K562 (cell line): ENCODE data around the gene HLF. TPM values are rescaled to one million over a fixed set of nuclear protein-coding genes. Genes with fewer than 3 reads are reported as not detected.

Source experiments
- E2F1 ChIP-seq: sonication (generic); formaldehyde crosslinking; IDR thresholded peaks from 2 replicates; pipeline ENCODE4 v1.8.1; 2023; ENCODE audit warnings: mild to moderate bottlenecking, missing genetic modification reagents, moderate library complexity
- E2F3 ChIP-seq: fragments of 250-450 bp; sonication (Bioruptor Pico); IDR thresholded peaks from 2 replicates; pipeline ENCODE4 v1.4.0; 2020; ENCODE audit warnings: mild to moderate bottlenecking
- ETS2 ChIP-seq: IDR thresholded peaks from 2 replicates; pipeline ENCODE4 v1.6.1; 2016; ENCODE audit warnings: borderline replicate concordance, missing genetic modification characterization, mild to moderate bottlenecking, moderate library complexity, missing compliant biosample characterization; ENCODE audit not compliant: poor library complexity, severe bottlenecking
- MBD1 ChIP-seq: fragments of 250-450 bp; sonication (Bioruptor Pico); IDR thresholded peaks from 2 replicates; pipeline ENCODE4 v1.8.0; 2022; ENCODE audit warnings: inconsistent platforms
- PML ChIP-seq: IDR thresholded peaks from 2 replicates; pipeline ENCODE4 v1.6.1; 2012; ENCODE audit warnings: low read length, inconsistent platforms
- RBM25 ChIP-seq: fragments of 200-400 bp; formaldehyde crosslinking; IDR thresholded peaks from 2 replicates; pipeline ENCODE4 v1.6.1; 2018; ENCODE audit warnings: low read length, low read depth, moderate library complexity; ENCODE audit not compliant: severe bottlenecking
- RFX7 ChIP-seq: fragments of 250-450 bp; sonication (Bioruptor Pico); IDR thresholded peaks from 2 replicates; pipeline ENCODE4 v1.5.1; 2021; ENCODE audit warnings: mild to moderate bottlenecking
- SPI1 ChIP-seq: IDR thresholded peaks from 2 replicates; pipeline ENCODE4 v1.6.1; 2011; ENCODE audit warnings: low read depth, low read length, control low read depth, borderline replicate concordance
- ZBTB49 ChIP-seq: sonication (generic); formaldehyde crosslinking; IDR thresholded peaks from 2 replicates; pipeline ENCODE4 v1.8.0; 2022; ENCODE audit warnings: missing genetic modification reagents, mild to moderate bottlenecking, borderline replicate concordance
- ZBTB9 ChIP-seq: fragments of 450-650 bp; formaldehyde crosslinking; IDR thresholded peaks from 2 replicates; pipeline ENCODE4 v1.4.0; 2020; ENCODE audit warnings: mild to moderate bottlenecking, moderate library complexity
- polyA plus RNA-seq, 8 experiments: library from polyadenylated mRNA; depleted of rRNA in 4 of 8; stranded (reverse) in 5 of 8; unstranded in 3 of 8; fragments of >200 nt; fragmentation: Nextera tagmentation in 2 of 8; fragmentation: Illumina TruSeq in 1 of 8; extraction: Ambion mirVana in 2 of 8; extraction: Trizol in 1 of 8; gene quantifications; 2 replicates each; pipeline versions ENCODE4 v1.2.1 to v1.2.3, GENCODE V29; 2011 to 2014; ENCODE audit warnings: inconsistent platforms in 1 of 8, missing spikeins in 1 of 8
- total RNA-seq, 7 experiments: library from RNA; depleted of rRNA in 6 of 7; stranded (reverse); fragments of >200 nt in 6 of 7; fragmentation: Illumina TruSeq in 2 of 7; extraction: Trizol in 2 of 7; gene quantifications; 2 replicates each; pipeline versions ENCODE4 v1.2.1 to v1.2.3, GENCODE V29; 2011 to 2021; ENCODE audit warnings: low replicate concordance in 1 of 7
- TF ChIP-seq, protein P1 (sequence below), 2 experiments: fragments of 450-650 bp; conservative IDR thresholded peaks; 2 replicates each; pipeline ENCODE4 v1.6.1; 2017; ENCODE audit warnings: mild to moderate bottlenecking in 2 of 2, moderate library complexity in 2 of 2
- TF ChIP-seq, protein P2 (sequence below): fragments of 200-800 bp; sonication (Bioruptor generic); IDR thresholded peaks from 2 replicates; pipeline ENCODE4 v1.6.1; 2016; ENCODE audit warnings: missing genetic modification characterization, missing compliant biosample characterization

HLF gene
- total and polyA plus RNA-seq, 9 of the 15 experiments (the other 6 are each of a cell fraction or from before 2014, with no cell fraction given), result 0.03 to 0.24 (median 0.09) TPM

- TF ChIP-seq, protein P1, sequence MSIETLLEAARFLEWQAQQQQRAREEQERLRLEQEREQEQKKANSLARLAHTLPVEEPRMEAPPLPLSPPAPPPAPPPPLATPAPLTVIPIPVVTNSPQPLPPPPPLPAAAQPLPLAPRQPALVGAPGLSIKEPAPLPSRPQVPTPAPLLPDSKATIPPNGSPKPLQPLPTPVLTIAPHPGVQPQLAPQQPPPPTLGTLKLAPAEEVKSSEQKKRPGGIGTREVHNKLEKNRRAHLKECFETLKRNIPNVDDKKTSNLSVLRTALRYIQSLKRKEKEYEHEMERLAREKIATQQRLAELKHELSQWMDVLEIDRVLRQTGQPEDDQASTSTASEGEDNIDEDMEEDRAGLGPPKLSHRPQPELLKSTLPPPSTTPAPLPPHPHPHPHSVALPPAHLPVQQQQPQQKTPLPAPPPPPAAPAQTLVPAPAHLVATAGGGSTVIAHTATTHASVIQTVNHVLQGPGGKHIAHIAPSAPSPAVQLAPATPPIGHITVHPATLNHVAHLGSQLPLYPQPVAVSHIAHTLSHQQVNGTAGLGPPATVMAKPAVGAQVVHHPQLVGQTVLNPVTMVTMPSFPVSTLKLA (conservative IDR thresholded peaks at IDR 0.05), result no peak
- peak; percentile 22 for TF ChIP-seq RBM25
- TF ChIP-seq MBD1, result no peak
- no peak for TF ChIP-seq SPI1
- TF ChIP-seq, protein P2, sequence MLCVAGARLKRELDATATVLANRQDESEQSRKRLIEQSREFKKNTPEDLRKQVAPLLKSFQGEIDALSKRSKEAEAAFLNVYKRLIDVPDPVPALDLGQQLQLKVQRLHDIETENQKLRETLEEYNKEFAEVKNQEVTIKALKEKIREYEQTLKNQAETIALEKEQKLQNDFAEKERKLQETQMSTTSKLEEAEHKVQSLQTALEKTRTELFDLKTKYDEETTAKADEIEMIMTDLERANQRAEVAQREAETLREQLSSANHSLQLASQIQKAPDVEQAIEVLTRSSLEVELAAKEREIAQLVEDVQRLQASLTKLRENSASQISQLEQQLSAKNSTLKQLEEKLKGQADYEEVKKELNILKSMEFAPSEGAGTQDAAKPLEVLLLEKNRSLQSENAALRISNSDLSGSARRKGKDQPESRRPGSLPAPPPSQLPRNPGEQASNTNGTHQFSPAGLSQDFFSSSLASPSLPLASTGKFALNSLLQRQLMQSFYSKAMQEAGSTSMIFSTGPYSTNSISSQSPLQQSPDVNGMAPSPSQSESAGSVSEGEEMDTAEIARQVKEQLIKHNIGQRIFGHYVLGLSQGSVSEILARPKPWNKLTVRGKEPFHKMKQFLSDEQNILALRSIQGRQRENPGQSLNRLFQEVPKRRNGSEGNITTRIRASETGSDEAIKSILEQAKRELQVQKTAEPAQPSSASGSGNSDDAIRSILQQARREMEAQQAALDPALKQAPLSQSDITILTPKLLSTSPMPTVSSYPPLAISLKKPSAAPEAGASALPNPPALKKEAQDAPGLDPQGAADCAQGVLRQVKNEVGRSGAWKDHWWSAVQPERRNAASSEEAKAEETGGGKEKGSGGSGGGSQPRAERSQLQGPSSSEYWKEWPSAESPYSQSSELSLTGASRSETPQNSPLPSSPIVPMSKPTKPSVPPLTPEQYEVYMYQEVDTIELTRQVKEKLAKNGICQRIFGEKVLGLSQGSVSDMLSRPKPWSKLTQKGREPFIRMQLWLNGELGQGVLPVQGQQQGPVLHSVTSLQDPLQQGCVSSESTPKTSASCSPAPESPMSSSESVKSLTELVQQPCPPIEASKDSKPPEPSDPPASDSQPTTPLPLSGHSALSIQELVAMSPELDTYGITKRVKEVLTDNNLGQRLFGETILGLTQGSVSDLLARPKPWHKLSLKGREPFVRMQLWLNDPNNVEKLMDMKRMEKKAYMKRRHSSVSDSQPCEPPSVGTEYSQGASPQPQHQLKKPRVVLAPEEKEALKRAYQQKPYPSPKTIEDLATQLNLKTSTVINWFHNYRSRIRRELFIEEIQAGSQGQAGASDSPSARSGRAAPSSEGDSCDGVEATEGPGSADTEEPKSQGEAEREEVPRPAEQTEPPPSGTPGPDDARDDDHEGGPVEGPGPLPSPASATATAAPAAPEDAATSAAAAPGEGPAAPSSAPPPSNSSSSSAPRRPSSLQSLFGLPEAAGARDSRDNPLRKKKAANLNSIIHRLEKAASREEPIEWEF (CRISPR knock-in tag), result no peak
- no peak for TF ChIP-seq E2F3
- no peak for TF ChIP-seq RFX7 (CRISPR knock-in tag)
- TF ChIP-seq ZBTB9, result no peak
- TF ChIP-seq ETS2 (tag), result no peak
- TF ChIP-seq ZBTB49, result no peak
- peak; percentile 76; the same call in 1 of the 2 replicates for TF ChIP-seq E2F1 (CRISPR knock-in tag)
- no peak for TF ChIP-seq PML
Observed at GRCh38 chr17:55264645-55265298, at the start of gene HLF (continued).
